DOHH2 (cell line): ENCODE measurements around the gene BSPRY.

Source experiments
- H3F3A ChIP-seq: fragments of 200-600 bp; sonication (generic), shearing (Covaris generic); 2 replicates; pipeline ENCODE4 v1.6.0; 2016; ENCODE audit warnings: antibody characterized with exemption, mild to moderate bottlenecking; ENCODE audit not compliant: control insufficient read depth, insufficient read depth
- H3K27ac ChIP-seq: fragments of 200-600 bp; sonication (generic); 2 replicates; pipeline ENCODE4 v1.5.1; 2014; ENCODE audit warnings: low read depth, mild to moderate bottlenecking, low read length, moderate library complexity
- H3K27me3 ChIP-seq: fragments of 200-600 bp; sonication (generic); 2 replicates; pipeline ENCODE4 v1.6.1; 2014; ENCODE audit warnings: mild to moderate bottlenecking, low read length, mixed read lengths; ENCODE audit not compliant: control insufficient read depth
- H3K36me3 ChIP-seq: fragments of 200-600 bp; sonication (generic); 2 replicates; pipeline ENCODE4 v1.6.1; 2014; ENCODE audit warnings: mild to moderate bottlenecking, low read length, moderate library complexity, mixed read lengths; ENCODE audit not compliant: control insufficient read depth
- H3K4me1 ChIP-seq: fragments of 200-600 bp; sonication (generic); 2 replicates; pipeline ENCODE4 v1.6.1; 2014; ENCODE audit warnings: mild to moderate bottlenecking, low read length, mixed read lengths; ENCODE audit not compliant: control insufficient read depth
- H3K4me2 ChIP-seq: fragments of 200-600 bp; sonication (generic); 2 replicates; pipeline ENCODE4 v1.6.0; 2014; ENCODE audit warnings: mild to moderate bottlenecking, low read length, moderate library complexity
- H3K4me3 ChIP-seq: fragments of 200-600 bp; sonication (generic); 2 replicates; pipeline ENCODE4 v1.5.1; 2014; ENCODE audit warnings: mild to moderate bottlenecking, low read length, mixed read lengths
- H3K79me2 ChIP-seq: fragments of 200-600 bp; sonication (generic); 2 replicates; pipeline ENCODE4 v1.6.1; 2014; ENCODE audit warnings: mild to moderate bottlenecking, low read length, mixed read lengths; ENCODE audit not compliant: control insufficient read depth
- H3K9me2 ChIP-seq: fragments of 200-600 bp; sonication (generic); replicated peaks from 2 replicates; pipeline ENCODE4 v1.6.1; 2014; ENCODE audit warnings: mild to moderate bottlenecking, low read length, mixed read lengths; ENCODE audit not compliant: control insufficient read depth
- H3K9me3 ChIP-seq: fragments of 200-600 bp; sonication (generic); 2 replicates; pipeline ENCODE4 v1.6.1; 2014; ENCODE audit warnings: antibody characterized with exemption, low read length, mixed read lengths; ENCODE audit not compliant: control insufficient read depth, insufficient read depth
- H4K20me1 ChIP-seq: fragments of 200-600 bp; sonication (generic); 2 replicates; pipeline ENCODE4 v1.6.0; 2014; ENCODE audit warnings: low read depth, mild to moderate bottlenecking, antibody characterized with exemption, low read length, moderate library complexity; ENCODE audit not compliant: control insufficient read depth, insufficient read depth
- EZH2phosphoT487 ChIP-seq: fragments of 200-600 bp; sonication (generic); IDR thresholded peaks from 2 replicates; pipeline ENCODE4 v1.6.1; 2017; ENCODE audit warnings: borderline replicate concordance, mild to moderate bottlenecking, antibody characterized with exemption, low read length, moderate library complexity, mixed read lengths
- TF ChIP-seq, protein P1 (sequence below): fragments of 200-600 bp; sonication (generic); IDR thresholded peaks from one replicate; pipeline ENCODE4 v1.5.1; 2014; ENCODE audit warnings: antibody characterized with exemption, mild to moderate bottlenecking, low read depth, low read length; ENCODE audit not compliant: poor library complexity, severe bottlenecking

The BSPRY gene

DNA sequence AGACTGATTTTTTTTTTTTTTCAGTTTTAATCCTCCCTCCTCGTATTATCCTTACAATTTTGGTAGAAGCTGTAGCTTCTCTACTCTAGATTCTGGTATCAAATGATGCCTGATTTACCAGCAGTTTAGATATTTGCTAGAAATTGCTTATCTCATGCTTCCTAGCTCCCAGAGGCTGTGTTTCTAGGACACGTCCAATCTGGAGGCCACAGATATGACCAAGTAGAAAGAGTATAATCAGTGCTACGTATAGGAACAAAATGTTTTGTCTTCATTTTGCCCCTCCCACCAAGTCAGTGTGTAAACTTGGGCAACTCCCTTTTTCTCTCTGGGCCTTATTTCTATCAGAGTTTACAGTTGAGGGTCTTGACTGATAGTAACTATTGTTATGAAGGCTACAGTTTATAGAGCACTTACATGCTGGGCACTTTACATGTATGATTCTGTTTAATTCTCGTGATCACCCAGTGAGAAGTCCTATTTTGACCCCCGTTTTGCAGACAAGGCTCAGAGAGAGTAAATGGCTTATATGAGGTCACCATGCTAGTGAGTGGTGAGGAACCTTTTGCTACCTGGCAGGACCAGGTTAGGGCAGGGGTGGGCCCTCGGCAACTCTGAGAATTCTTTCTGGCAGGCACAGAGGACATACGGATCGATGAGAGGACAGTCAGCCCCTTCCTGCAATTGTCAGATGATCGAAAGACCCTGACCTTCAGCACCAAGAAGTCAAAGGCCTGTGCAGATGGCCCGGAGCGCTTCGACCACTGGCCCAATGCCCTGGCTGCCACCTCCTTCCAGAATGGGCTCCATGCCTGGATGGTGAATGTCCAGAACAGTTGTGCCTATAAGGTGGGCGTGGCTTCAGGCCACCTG, 19.9 kb downstream of the BSPRY start:
- TF ChIP-seq, protein P1, sequence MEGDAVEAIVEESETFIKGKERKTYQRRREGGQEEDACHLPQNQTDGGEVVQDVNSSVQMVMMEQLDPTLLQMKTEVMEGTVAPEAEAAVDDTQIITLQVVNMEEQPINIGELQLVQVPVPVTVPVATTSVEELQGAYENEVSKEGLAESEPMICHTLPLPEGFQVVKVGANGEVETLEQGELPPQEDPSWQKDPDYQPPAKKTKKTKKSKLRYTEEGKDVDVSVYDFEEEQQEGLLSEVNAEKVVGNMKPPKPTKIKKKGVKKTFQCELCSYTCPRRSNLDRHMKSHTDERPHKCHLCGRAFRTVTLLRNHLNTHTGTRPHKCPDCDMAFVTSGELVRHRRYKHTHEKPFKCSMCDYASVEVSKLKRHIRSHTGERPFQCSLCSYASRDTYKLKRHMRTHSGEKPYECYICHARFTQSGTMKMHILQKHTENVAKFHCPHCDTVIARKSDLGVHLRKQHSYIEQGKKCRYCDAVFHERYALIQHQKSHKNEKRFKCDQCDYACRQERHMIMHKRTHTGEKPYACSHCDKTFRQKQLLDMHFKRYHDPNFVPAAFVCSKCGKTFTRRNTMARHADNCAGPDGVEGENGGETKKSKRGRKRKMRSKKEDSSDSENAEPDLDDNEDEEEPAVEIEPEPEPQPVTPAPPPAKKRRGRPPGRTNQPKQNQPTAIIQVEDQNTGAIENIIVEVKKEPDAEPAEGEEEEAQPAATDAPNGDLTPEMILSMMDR: no peak
- TF ChIP-seq EZH2phosphoT487: no peak
- H4K20me1 ChIP-seq: no peaks in the 10 kb centered on the region
- no peaks in the 10 kb centered on the region for H3K9me2 ChIP-seq
- H3K79me2 ChIP-seq: no peaks in the 10 kb centered on the region
- no peaks in the 10 kb centered on the region for H3F3A ChIP-seq
- H3K4me3 ChIP-seq: no peak overlapping the region
- H3K36me3 ChIP-seq: peaks cover 17% of the 10 kb centered on the region
- H3K4me2 ChIP-seq: no peak overlapping the region
- no peaks in the 10 kb centered on the region for H3K4me1 ChIP-seq
- no peaks in the 10 kb centered on the region for H3K27me3 ChIP-seq
- no peaks in the 10 kb centered on the region for H3K9me3 ChIP-seq
- no peak overlapping the region for H3K27ac ChIP-seq

DNA sequence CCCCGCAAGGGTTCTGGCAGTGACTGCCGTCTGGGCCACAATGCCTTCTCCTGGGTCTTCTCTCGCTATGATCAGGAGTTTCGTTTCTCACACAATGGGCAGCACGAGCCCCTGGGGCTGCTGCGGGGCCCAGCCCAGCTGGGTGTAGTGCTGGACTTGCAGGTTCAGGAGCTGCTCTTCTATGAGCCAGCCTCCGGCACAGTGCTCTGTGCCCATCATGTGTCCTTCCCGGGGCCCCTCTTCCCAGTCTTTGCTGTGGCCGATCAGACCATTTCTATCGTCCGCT, 20.5 kb downstream of the BSPRY start:
- H3K4me2 ChIP-seq: no peak overlapping the region

DNA sequence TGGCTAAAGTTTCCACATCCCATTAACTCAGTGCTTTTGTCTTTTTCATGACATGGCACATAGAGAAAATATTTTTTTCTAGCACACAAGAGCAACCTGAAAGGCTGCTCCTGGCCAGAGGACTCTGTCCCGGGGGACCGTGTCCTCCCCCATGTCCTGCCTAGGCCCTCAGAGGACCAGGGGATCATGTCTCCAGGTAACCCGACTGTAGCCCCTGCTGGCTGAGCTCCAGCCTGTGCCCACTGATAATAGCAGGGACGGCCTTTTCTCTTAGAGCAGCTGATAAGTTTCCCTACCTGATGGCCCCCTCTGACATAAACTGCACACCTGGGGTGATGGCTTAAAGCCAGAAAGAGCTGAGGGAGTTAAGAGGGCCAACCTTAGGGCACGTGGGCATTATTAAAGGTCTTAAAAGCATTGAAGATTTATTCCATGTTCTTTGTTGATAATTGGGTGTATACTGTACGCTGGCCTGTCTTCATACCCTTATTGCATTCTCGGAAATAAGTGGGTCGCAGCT, 21.5 kb downstream of the BSPRY start:
- Histone ChIP-seq H3K79me2 (peaks cover 9% of the 10 kb centered on the region), H3K27me3 (no peaks in the 10 kb centered on the region), H4K20me1 (no peaks in the 10 kb centered on the region), H3K9me2 (no peaks in the 10 kb centered on the region), H3K4me3 (no peak overlapping the region), H3K4me1 (peaks cover 5% of the 10 kb centered on the region), H3K4me2 (no peak overlapping the region), H3F3A (no peaks in the 10 kb centered on the region), H3K36me3 (peaks cover 29% of the 10 kb centered on the region), H3K27ac (no peak overlapping the region), H3K9me3 (no peaks in the 10 kb centered on the region)
- TF ChIP-seq, protein P1: no peak
- TF ChIP-seq EZH2phosphoT487: no peak

More for the DNA sequence above, 20.5 kb downstream of the BSPRY start:
- H3K79me2 ChIP-seq: no peaks in the 10 kb centered on the region
- H3K4me3 ChIP-seq: no peak overlapping the region
- H3K9me2 ChIP-seq: no peaks in the 10 kb centered on the region
- H4K20me1 ChIP-seq: no peaks in the 10 kb centered on the region
- no peaks in the 10 kb centered on the region for H3K27me3 ChIP-seq
- no peaks in the 10 kb centered on the region for H3K4me1 ChIP-seq
- H3K36me3 ChIP-seq: peaks cover 21% of the 10 kb centered on the region
- no peaks in the 10 kb centered on the region for H3F3A ChIP-seq
- no peak overlapping the region for H3K27ac ChIP-seq
- no peaks in the 10 kb centered on the region for H3K9me3 ChIP-seq
- no peak for TF ChIP-seq EZH2phosphoT487
- TF ChIP-seq, protein P1: no peak
